Activated T-cell treated with anti-CD3 and anti-CD28 coated beads, Interleukin-2, amount 50 U/mL, for 4 hours (primary cell): Measurements from ENCODE around the gene L1TD1. TPM values are rescaled to one million over a fixed set of nuclear protein-coding genes. Genes with fewer than 3 reads are reported as not detected.

Experiments used
- total RNA-seq, 3 donors: library from RNA; stranded (reverse); gene quantifications; one replicate each; pipeline ENCODE4 v1.2.1, GENCODE V29; 2021

Gene L1TD1
- total RNA-seq, 3 donors from 2014 or later = 0.13 to 0.19 (median 0.18) TPM

Other genes with a start within 250 kb of the L1TD1 start
- not detected for gene KANK4, start 124.6 kb downstream of the L1TD1 start, total RNA-seq
- gene USP1, start 242.2 kb downstream of the L1TD1 start, total RNA-seq = 10 to 100 TPM; 71.5 to 79.0 (median 72.5) TPM